Central memory CD8-positive, alpha-beta T cell (primary cell): ENCODE measurements around the gene SLC17A1.

ENCODE experiments used
- ATAC-seq: fragments of 150-1000 bp; cut with Tn5 transposase; replicated peaks from 2 replicates; pipeline ENCODE4 v1.10.0; 2022; ENCODE audit warnings: mild to moderate bottlenecking, moderate FRiP score, moderate number of reproducible peaks; ENCODE audit not compliant: poor library complexity, severe bottlenecking; ENCODE audit errors: extremely low read depth
- DNase-seq, 2 donors: peaks; one replicate each; pipeline ENCODE4 v3.0.0; 2021; ENCODE audit warnings: low spot score in 2 of 2
- H3K27ac Mint-ChIP-seq: one replicate; pipeline ENCODE4 v1.8.0; 2022; ENCODE audit warnings: low read depth, mild to moderate bottlenecking, moderate library complexity, mixed read lengths
- H3K27me3 Mint-ChIP-seq: one replicate; pipeline ENCODE4 v1.8.0; 2022; ENCODE audit warnings: mixed read lengths
- H3K36me3 Mint-ChIP-seq: one replicate; pipeline ENCODE4 v1.8.0; 2022; ENCODE audit warnings: mild to moderate bottlenecking, moderate library complexity, mixed read lengths; ENCODE audit not compliant: insufficient read depth
- H3K4me1 Mint-ChIP-seq: one replicate; pipeline ENCODE4 v1.8.0; 2022; ENCODE audit warnings: mixed read lengths
- H3K4me3 Mint-ChIP-seq: one replicate; pipeline ENCODE4 v1.8.0; 2022; ENCODE audit warnings: mild to moderate bottlenecking, moderate library complexity, mixed read lengths
- H3K9me3 Mint-ChIP-seq: one replicate; pipeline ENCODE4 v1.8.0; 2022; ENCODE audit warnings: mixed read lengths

The SLC17A1 gene, protein sequence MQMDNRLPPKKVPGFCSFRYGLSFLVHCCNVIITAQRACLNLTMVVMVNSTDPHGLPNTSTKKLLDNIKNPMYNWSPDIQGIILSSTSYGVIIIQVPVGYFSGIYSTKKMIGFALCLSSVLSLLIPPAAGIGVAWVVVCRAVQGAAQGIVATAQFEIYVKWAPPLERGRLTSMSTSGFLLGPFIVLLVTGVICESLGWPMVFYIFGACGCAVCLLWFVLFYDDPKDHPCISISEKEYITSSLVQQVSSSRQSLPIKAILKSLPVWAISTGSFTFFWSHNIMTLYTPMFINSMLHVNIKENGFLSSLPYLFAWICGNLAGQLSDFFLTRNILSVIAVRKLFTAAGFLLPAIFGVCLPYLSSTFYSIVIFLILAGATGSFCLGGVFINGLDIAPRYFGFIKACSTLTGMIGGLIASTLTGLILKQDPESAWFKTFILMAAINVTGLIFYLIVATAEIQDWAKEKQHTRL

DNA sequence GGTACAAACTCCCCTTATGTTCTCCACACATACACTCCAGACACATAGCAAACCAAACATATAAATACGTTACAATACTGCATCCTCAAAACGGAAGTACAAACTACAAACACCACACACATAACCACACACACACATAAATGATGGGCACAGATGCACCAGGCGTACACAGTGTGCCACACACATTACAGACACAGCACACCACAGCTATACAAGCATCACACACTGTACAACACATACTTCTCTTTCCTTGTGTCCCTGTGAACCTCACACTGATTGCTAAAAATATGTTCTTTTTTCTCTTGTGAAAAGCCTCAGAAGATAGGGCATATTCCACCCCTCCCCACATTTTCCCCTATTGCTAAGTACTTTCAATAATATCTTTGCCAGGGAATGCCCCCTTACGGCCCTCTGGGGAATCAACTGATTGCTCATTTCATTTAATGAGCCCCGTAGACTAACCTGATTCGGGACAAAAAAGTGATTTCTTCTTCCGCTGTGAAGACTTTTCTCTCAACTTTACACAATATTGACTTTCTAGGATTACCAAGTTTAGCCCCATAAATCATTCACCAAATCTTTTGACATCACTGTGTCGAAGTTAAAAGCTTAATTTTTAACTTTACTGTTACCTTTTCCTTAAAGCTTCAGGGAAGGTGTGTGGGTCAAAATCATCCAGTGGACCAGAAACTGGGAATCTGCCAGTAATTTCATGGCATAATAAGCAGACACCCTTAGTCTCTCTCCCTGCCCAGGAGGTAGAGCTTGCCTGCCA is at the start of gene SLC17A1:
Gene SLC17A1, minus strand, starts transcription at position 521 of the 775 bp plus-strand sequence. CDS start 1,495 bp downstream, outside the sequence.
- peaks cover 42% of the 10 kb centered on the region for H3K27me3 Mint-ChIP-seq
- no peaks in the 10 kb centered on the region for H3K9me3 Mint-ChIP-seq
- H3K4me1 Mint-ChIP-seq: no peaks in the 10 kb centered on the region
- DNase-seq: no peak
- peaks cover 2% of the 10 kb centered on the region for H3K36me3 Mint-ChIP-seq
- no peak within 1 kb of the TSS for H3K4me3 Mint-ChIP-seq
- no peak within 1 kb of the TSS for H3K27ac Mint-ChIP-seq
- no peak for ATAC-seq

DNA sequence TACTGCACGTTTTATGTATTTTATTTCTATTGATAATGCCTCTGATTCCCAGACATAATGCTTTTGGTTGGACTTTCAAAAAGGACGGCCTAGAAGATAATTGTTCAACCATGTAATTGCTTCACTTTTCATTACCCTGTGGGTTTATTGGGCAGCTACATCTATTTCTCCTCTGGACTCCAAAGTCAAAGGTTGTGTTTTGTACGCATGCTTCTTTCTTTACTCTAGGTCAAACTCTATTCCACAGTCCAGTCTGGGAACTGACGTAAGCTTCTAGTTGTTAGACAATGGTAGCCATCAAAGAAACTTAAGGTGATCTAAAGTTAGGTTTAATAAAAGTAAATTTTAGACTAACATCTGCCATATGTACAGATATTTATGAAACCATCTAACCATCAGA is 48.7 kb upstream of the SLC17A1 start:
- H3K4me1 Mint-ChIP-seq: no peaks in the 10 kb centered on the region
- H3K4me3 Mint-ChIP-seq: no peak overlapping the region
- H3K9me3 Mint-ChIP-seq: no peaks in the 10 kb centered on the region
- H3K36me3 Mint-ChIP-seq: no peaks in the 10 kb centered on the region
- H3K27me3 Mint-ChIP-seq: no peaks in the 10 kb centered on the region
- no peak for ATAC-seq
- no peak for DNase-seq
- H3K27ac Mint-ChIP-seq: no peak overlapping the region

DNA sequence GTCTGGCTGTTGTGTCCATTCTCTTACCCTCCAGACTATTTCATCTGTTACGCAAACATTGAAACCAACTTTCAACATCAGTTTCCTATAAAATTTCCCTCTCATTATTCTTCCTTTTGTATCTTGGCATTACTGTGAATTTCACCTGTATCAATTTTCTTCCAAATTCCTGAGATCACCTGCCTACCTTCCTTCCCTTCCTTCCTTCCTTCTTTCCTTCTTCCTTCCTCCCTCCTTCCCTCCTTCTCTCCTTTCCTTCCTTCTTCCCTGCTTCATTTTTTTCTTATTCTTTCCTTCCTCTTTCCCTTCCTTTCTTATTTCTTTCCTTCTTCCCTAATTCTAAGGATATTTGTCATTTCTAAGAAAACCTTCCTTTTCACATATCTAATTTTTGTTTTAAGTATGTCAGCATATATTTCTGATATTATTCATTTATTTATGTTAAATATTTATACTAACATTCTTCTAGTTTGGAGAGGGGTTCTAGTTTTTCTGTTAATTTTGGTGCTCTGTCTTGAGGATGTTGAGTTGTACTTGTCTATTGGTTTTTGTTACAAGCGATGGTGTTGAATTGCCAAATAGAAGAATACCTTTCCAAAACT is 47.0 kb upstream of the SLC17A1 start:
- ATAC-seq: no peak
- no peaks in the 10 kb centered on the region for H3K9me3 Mint-ChIP-seq
- H3K4me3 Mint-ChIP-seq: no peak overlapping the region
- peaks cover 12% of the 10 kb centered on the region for H3K4me1 Mint-ChIP-seq
- no peaks in the 10 kb centered on the region for H3K27me3 Mint-ChIP-seq
- no peaks in the 10 kb centered on the region for H3K36me3 Mint-ChIP-seq
- no peak overlapping the region for H3K27ac Mint-ChIP-seq
- DNase-seq: no peak

DNA sequence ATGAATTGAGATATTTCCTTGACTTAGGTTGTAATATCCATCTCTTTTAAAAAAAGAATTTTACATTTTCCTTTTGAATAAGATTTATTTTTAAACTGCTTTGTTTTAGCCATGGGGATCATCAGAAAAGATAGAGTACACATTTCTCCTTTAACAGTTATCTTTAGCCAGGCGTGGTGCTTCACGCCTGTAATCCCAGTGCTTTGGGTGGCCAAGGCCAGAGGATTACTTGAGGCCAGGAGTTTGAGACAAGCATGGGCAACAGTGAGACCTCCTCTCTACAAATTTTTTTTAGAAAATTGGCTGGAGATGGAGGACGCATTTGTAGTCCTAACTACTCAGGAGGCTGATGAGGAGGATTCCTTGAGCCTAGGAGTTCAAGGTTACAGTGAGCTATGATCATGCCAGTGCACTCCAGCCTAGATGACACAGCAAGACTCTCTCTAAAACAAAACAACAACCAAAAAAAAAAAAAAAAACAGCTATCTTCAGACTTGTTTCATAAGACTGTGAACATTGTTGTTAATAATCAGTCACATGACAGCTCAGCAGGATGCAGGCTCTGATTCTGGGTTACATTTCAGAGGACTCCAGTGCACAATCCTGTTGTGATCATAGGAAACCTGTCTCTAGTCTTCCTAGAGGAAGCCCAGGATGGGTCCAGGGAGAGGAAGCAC is 44.2 kb upstream of the SLC17A1 start:
- Mint-ChIP-seq H3K4me3 (no peak overlapping the region), H3K9me3 (no peaks in the 10 kb centered on the region), H3K36me3 (peaks cover 2% of the 10 kb centered on the region), H3K27ac (no peak overlapping the region), H3K27me3 (no peaks in the 10 kb centered on the region), H3K4me1 (peaks cover 26% of the 10 kb centered on the region)
- DNase-seq (no peak), ATAC-seq (no peak)

DNA sequence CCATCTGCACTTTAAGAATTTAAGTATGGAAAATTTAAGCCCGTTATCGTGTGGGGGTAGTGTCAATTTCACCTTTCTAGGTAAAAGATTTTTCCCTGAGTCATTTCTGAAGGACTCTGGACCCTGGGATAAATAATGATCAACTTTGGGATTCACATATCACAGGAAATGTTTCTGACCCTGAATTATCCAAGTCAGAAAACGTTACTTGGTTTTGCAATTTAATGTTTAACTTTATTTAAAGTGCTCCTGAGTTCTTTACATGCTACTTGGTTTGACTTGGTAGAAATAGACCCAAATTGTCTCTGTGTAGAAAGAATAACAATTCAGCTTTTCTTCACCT is 43.7 kb upstream of the SLC17A1 start:
- DNase-seq: no peak
- ATAC-seq: no peak

DNA sequence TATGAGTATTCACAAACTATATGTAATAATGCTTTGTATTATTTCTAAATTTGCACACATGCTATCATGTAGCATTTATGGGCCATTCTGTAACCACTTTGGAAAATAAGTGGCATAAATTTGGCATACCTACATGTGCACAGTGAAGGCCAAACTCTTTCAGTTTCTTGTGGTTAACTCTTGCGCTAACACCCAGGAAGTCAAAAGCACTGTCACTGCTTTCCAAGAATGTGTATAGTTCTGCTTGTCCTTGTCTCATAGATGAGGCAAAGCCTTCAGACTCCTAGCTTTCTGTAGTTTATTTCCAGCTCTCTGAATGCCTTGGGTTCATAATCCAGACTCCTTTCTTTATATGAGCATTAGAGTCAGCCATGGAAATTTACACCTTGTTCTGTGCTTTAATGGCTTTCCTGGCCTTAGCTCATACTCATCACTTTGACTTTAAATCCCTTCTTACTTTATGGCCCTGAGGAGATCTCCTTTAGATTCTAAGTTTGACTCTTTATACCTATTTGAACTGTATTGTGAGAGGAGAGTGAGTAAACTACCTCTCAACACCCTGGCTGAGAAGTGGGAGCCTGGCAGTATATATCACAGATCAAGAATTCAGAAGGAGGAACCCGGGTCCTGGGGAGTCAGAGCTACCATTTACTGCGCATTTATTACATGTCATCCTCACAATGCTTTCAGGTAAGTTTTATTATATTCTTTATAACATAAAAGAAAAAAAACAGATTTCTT is 43.1 kb upstream of the SLC17A1 start:
- H3K27me3 Mint-ChIP-seq: no peaks in the 10 kb centered on the region
- DNase-seq (no peak), ATAC-seq (no peak)
- H3K4me3 Mint-ChIP-seq: no peak overlapping the region
- H3K36me3 Mint-ChIP-seq: peaks cover 2% of the 10 kb centered on the region
- peaks cover 26% of the 10 kb centered on the region for H3K4me1 Mint-ChIP-seq
- no peaks in the 10 kb centered on the region for H3K9me3 Mint-ChIP-seq
- no peak overlapping the region for H3K27ac Mint-ChIP-seq

More for the DNA sequence above, 43.7 kb upstream of the SLC17A1 start:
- H3K27me3 Mint-ChIP-seq: no peaks in the 10 kb centered on the region
- no peak overlapping the region for H3K27ac Mint-ChIP-seq
- H3K9me3 Mint-ChIP-seq: no peaks in the 10 kb centered on the region
- no peak overlapping the region for H3K4me3 Mint-ChIP-seq
- peaks cover 2% of the 10 kb centered on the region for H3K36me3 Mint-ChIP-seq
- peaks cover 26% of the 10 kb centered on the region for H3K4me1 Mint-ChIP-seq

DNA sequence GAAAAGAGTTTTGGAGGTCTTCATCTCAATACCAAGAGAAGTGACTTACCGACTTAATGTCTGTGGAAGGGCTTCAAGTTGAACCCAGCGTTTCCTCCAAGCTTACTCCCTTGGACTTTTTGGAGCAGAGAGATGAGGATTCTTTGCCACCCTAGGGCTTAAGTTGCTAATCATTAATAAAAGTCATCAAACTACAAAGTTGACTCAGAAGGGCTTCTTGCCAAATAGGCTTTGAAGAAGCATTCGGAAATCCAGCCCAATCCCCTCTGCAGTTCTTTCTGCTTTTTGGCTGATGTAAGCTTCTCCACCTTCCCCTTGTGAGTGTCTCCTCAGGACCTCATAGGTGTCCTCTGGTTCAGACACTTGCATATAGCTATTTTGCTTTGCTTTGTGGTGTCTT is 42.3 kb upstream of the SLC17A1 start, which contains the start of gene SLC17A3:
Gene SLC17A3, minus strand, starts transcription at position 126 of the 400 bp plus-strand sequence. CDS start 5,856 bp downstream, outside the sequence.
- H3K36me3 Mint-ChIP-seq: peaks cover 2% of the 10 kb centered on the region
- ATAC-seq (no peak), DNase-seq (no peak)
- H3K9me3 Mint-ChIP-seq: no peaks in the 10 kb centered on the region
- H3K27ac Mint-ChIP-seq: peak within 1 kb of the TSS; percentile 74
- H3K4me3 Mint-ChIP-seq: no peak within 1 kb of the TSS
- H3K27me3 Mint-ChIP-seq: no peaks in the 10 kb centered on the region
- peaks cover 26% of the 10 kb centered on the region for H3K4me1 Mint-ChIP-seq

DNA sequence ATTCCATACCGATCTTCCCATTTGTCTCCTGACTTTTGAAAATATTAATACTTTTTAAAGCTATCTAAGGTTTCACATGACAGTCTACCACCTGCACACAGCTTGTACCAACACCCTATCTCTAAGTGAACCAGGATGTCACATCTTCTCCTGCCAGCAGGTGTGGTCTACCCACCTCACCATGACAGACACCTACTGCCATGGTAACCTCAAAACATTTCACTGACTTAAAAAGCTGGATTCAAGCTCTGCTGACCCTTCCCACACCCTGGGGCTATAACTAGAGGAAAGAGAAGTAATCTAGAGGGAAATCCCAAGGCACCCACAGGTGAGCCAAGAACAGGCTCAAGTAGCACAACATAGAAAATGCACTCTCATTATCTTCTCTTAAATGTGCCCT is 41.0 kb upstream of the SLC17A1 start:
- ATAC-seq (peak; percentile 98), DNase-seq (peak in 1 of 2 donors; percentile 41)
- H3K27me3 Mint-ChIP-seq: no peaks in the 10 kb centered on the region
- H3K27ac Mint-ChIP-seq: peak overlapping the region; percentile 74
- no peak overlapping the region for H3K4me3 Mint-ChIP-seq
- peaks cover 2% of the 10 kb centered on the region for H3K36me3 Mint-ChIP-seq
- no peaks in the 10 kb centered on the region for H3K9me3 Mint-ChIP-seq
- peaks cover 26% of the 10 kb centered on the region for H3K4me1 Mint-ChIP-seq

DNA sequence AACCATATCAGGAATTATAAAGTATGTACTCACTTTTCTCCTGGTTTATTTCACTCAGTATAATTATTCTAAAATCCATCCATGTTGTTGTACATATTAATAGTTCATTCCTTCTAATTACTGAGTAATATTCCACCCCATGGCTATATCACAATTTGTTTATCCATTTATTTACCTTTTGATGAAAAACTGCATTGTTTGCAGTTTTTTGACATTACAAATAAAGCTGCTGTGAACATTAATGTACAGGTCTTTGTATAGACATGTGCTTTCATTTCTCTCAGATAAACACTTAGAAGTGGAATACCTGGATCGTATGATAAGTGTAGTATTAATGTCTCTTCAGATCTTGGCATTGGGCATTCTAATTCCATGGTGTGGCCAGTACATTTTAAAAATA is 38.0 kb upstream of the SLC17A1 start:
- ATAC-seq (no peak), DNase-seq (no peak)
- H3K36me3 Mint-ChIP-seq: peaks cover 8% of the 10 kb centered on the region
- H3K4me3 Mint-ChIP-seq: no peak overlapping the region
- H3K9me3 Mint-ChIP-seq: peaks cover 1% of the 10 kb centered on the region
- peaks cover 45% of the 10 kb centered on the region for H3K4me1 Mint-ChIP-seq
- H3K27ac Mint-ChIP-seq: no peak overlapping the region
- no peaks in the 10 kb centered on the region for H3K27me3 Mint-ChIP-seq

DNA sequence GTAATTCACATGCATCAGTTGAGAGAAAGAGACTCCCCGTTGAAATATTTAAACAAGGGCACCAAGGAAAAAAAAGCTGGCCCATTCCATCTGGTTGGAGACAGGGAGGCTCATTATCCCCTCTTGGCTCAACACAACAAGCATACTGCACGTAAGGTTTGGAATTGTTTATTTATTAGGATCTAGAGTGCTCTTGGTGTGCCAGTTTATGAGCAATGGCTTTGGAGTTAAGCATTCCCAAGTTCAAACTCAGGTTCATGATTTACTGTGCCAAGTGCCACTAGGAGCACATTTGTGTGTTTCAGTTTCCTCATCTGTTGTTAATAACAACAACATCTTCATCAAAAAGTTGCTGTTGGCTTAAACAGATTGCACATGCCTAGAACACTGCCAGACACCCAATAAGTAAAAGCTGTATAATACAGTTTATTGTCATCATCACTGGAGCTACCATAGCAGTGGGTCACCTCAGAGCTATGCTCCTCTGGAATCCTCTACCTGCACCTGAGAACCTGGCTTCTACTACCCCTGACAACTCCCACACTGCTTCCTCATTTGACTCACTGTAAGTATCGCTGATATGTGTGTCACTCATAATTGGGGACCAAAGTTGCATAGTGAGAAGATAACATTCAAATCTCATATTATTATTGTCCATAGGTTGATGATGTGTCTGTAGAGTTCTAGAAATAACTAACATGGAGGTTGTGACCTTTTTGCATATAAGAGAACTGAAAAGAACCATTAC is 36.8 kb upstream of the SLC17A1 start:
- ATAC-seq (no peak), DNase-seq (no peak)
- Mint-ChIP-seq H3K9me3 (peaks cover 13% of the 10 kb centered on the region), H3K36me3 (peaks cover 11% of the 10 kb centered on the region), H3K27me3 (peaks cover 12% of the 10 kb centered on the region), H3K27ac (no peak overlapping the region), H3K4me3 (no peak overlapping the region), H3K4me1 (peaks cover 50% of the 10 kb centered on the region)

DNA sequence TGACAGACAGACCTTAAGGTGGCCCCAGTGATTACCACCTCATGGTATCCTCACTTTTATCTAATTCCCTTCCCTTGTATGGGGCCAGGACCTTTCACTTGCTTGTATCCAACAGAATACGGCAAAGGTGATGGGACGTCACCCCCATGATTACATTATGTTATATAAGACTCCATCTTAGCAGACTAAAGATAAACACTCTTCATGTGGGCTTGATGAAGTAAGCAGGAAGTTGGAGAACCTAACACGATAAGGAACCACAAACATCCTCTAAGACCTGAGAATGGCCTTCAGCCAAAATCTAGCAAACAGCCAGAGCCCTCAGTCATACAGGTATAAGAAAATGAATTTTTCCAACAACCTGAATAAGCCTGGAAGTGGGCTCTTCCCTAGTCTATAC is 34.2 kb upstream of the SLC17A1 start:
- H3K4me3 Mint-ChIP-seq: peak overlapping the region; percentile 43
- peaks cover 38% of the 10 kb centered on the region for H3K4me1 Mint-ChIP-seq
- peaks cover 13% of the 10 kb centered on the region for H3K9me3 Mint-ChIP-seq
- H3K27ac Mint-ChIP-seq: peak overlapping the region; percentile 84
- ATAC-seq (peak; percentile 97), DNase-seq (peak in 1 of 2 donors; percentile 34)
- H3K27me3 Mint-ChIP-seq: peaks cover 15% of the 10 kb centered on the region
- peaks cover 8% of the 10 kb centered on the region for H3K36me3 Mint-ChIP-seq
